Smooth muscle cell (in vitro differentiated cells): ENCODE data around the gene RAB3D. TPM values are rescaled to one million over a fixed set of nuclear protein-coding genes. Genes with fewer than 3 reads are reported as not detected.

ENCODE experiments used
- DNase-seq: peaks from one replicate; lab custom pipeline; 2025; ENCODE audit not compliant: unreplicated experiment; lab: John Stamatoyannopoulos, UW
- H2AFZ ChIP-seq: fragments of 200-600 bp; sonication (generic); 2 replicates; pipeline ENCODE4 v1.6.0; 2016; ENCODE audit warnings: antibody characterized with exemption, low read depth, mild to moderate bottlenecking
- H3F3A ChIP-seq: fragments of 200-600 bp; sonication (generic); 2 replicates; pipeline ENCODE4 v1.6.0; 2017; ENCODE audit warnings: antibody characterized with exemption, low read depth
- H3K27ac ChIP-seq: fragments of 200-600 bp; sonication (generic); 2 replicates; pipeline ENCODE4 v1.5.1; 2016; ENCODE audit warnings: low read depth, mild to moderate bottlenecking
- H3K27me3 ChIP-seq: fragments of 200-600 bp; sonication (generic); 2 replicates; pipeline ENCODE4 v1.6.1; 2016; ENCODE audit warnings: low read depth, mild to moderate bottlenecking
- H3K36me3 ChIP-seq: fragments of 200-600 bp; sonication (generic); 2 replicates; pipeline ENCODE4 v1.5.1; 2016; ENCODE audit warnings: low read depth
- H3K4me1 ChIP-seq: fragments of 200-600 bp; sonication (generic); 2 replicates; pipeline ENCODE4 v1.5.1; 2016; ENCODE audit warnings: low read depth
- H3K4me2 ChIP-seq: fragments of 200-600 bp; sonication (generic); 2 replicates; pipeline ENCODE4 v1.6.0; 2016; ENCODE audit warnings: mild to moderate bottlenecking
- H3K4me3 ChIP-seq: fragments of 200-600 bp; sonication (generic); 2 replicates; pipeline ENCODE4 v1.5.1; 2016; ENCODE audit warnings: mild to moderate bottlenecking
- H3K79me2 ChIP-seq: fragments of 200-600 bp; sonication (generic); 2 replicates; pipeline ENCODE4 v1.6.0; 2016; ENCODE audit warnings: low read depth, mild to moderate bottlenecking
- H3K9ac ChIP-seq: fragments of 200-600 bp; sonication (generic); 2 replicates; pipeline ENCODE4 v1.6.0; 2016; ENCODE audit warnings: low read depth
- H3K9me3 ChIP-seq: fragments of 200-600 bp; sonication (generic); replicated peaks from 2 replicates; pipeline ENCODE4 v1.5.1; 2016; ENCODE audit warnings: low read depth
- H4K20me1 ChIP-seq: fragments of 200-600 bp; sonication (generic); 2 replicates; pipeline ENCODE4 v1.6.0; 2016; ENCODE audit warnings: low read depth
- CTCF ChIP-seq: fragments of 200-600 bp; sonication (generic); IDR thresholded peaks from 2 replicates; pipeline ENCODE4 v1.5.1; 2017; ENCODE audit warnings: borderline replicate concordance, mild to moderate bottlenecking, antibody characterized with exemption; ENCODE audit not compliant: insufficient read depth, poor library complexity, severe bottlenecking
- WGBS: methylation state at CpG from one replicate; pipeline ENCODE4 v1.1.7; 2016; ENCODE audit warnings: low lambda C conversion rate; 5-methylcytosine and 5-hydroxymethylcytosine counted together
- polyA plus RNA-seq: library from polyadenylated mRNA; unstranded; fragments of >200 nt; fragmentation: Nextera tagmentation; extraction: Ambion mirVana; gene quantifications from 2 replicates; pipeline ENCODE4 v1.2.1, GENCODE V29; 2016
- total RNA-seq: library from RNA; depleted of rRNA; stranded (reverse); fragments of >200 nt; gene quantifications from 2 replicates; pipeline ENCODE4 v1.2.3, GENCODE V29; 2014

RAB3D gene
- total and polyA plus RNA-seq, 2 experiments from 2014 or later = 7.3 to 11.0 TPM

- H3K4me2 ChIP-seq = no peak overlapping the region
- H4K20me1 ChIP-seq = peaks cover 8% of the 10 kb centered on the region
- WGBS = 90% methylated on average over 2 of the region's 2 CpGs
- no peak overlapping the region for H3K4me3 ChIP-seq
- H2AFZ ChIP-seq = no peak overlapping the region
- no peak overlapping the region for H3K9ac ChIP-seq
- H3K4me1 ChIP-seq = no peaks in the 10 kb centered on the region
- H3K36me3 ChIP-seq = no peaks in the 10 kb centered on the region
- H3K9me3 ChIP-seq = no peaks in the 10 kb centered on the region
- no peak overlapping the region for H3K27ac ChIP-seq
- no peak for TF ChIP-seq CTCF
- no peaks in the 10 kb centered on the region for H3K27me3 ChIP-seq
- DNase-seq = no peak
- no peaks in the 10 kb centered on the region for H3F3A ChIP-seq
- no peaks in the 10 kb centered on the region for H3K79me2 ChIP-seq
These were observed 28.1 kb upstream of the RAB3D start for GRCh38 chr19:11367528-11367927.

- Histone ChIP-seq H3K4me3 (no peak overlapping the region), H3K36me3 (no peaks in the 10 kb centered on the region), H3K4me1 (peaks cover 5% of the 10 kb centered on the region), H3K79me2 (no peaks in the 10 kb centered on the region), H3K9me3 (no peaks in the 10 kb centered on the region), H3K4me2 (no peak overlapping the region), H3K27me3 (no peaks in the 10 kb centered on the region), H4K20me1 (peaks cover 23% of the 10 kb centered on the region), H3K9ac (no peak overlapping the region), H3K27ac (no peak overlapping the region), H3F3A (no peaks in the 10 kb centered on the region), H2AFZ (no peak overlapping the region)
- 94% methylated on average over 7 of the region's 7 CpGs for WGBS
- TF ChIP-seq CTCF = no peak
- no peak for DNase-seq
These were observed 26.2 kb upstream of the RAB3D start for GRCh38 chr19:11365557-11366117.

GRCh38 chr19:11364935-11365334 lies 25.5 kb upstream of the RAB3D start:
- Histone ChIP-seq H3K4me3 (no peak overlapping the region), H3K27me3 (no peaks in the 10 kb centered on the region), H3F3A (no peaks in the 10 kb centered on the region), H3K4me1 (peaks cover 5% of the 10 kb centered on the region), H3K27ac (no peak overlapping the region), H3K4me2 (no peak overlapping the region), H2AFZ (no peak overlapping the region), H3K9me3 (no peaks in the 10 kb centered on the region), H3K79me2 (no peaks in the 10 kb centered on the region), H3K36me3 (no peaks in the 10 kb centered on the region), H4K20me1 (peaks cover 25% of the 10 kb centered on the region), H3K9ac (no peak overlapping the region)
- no peak for DNase-seq
- no peak for TF ChIP-seq CTCF
- 87% methylated on average over 5 of the region's 5 CpGs for WGBS

GRCh38 chr19:11364296-11364904 lies 24.9 kb upstream of the RAB3D start:
- Histone ChIP-seq H2AFZ (no peak overlapping the region), H3K36me3 (no peaks in the 10 kb centered on the region), H3K79me2 (no peaks in the 10 kb centered on the region), H3K9ac (no peak overlapping the region), H3K27me3 (no peaks in the 10 kb centered on the region), H4K20me1 (peaks cover 29% of the 10 kb centered on the region), H3K4me1 (peaks cover 5% of the 10 kb centered on the region), H3K9me3 (no peaks in the 10 kb centered on the region), H3K4me2 (no peak overlapping the region), H3K4me3 (no peak overlapping the region), H3F3A (no peaks in the 10 kb centered on the region), H3K27ac (no peak overlapping the region)
- WGBS = 96% methylated on average over 19 of the region's 28 CpGs
- TF ChIP-seq CTCF = no peak
- no peak for DNase-seq
